RWPE2 (cell line): ENCODE data around the gene PXT1.

Source experiments
- ATAC-seq: fragments of 200-7000 bp; cut with Tn5 transposase; 3 replicates; pipeline ENCODE4 v1.9.1; 2021; ENCODE audit warnings: low read depth
- DNase-seq: peaks from one replicate; pipeline ENCODE4 v3.0.0-alpha.2; 2020; ENCODE audit warnings: low spot score
- H3K27ac ChIP-seq: fragments of 450-650 bp; 2 replicates; pipeline ENCODE4 v1.5.1; 2017; ENCODE audit warnings: mild to moderate bottlenecking; ENCODE audit not compliant: poor library complexity, severe bottlenecking
- H3K27me3 ChIP-seq: fragments of 250-450 bp; sonication (Bioruptor Pico); 2 replicates; pipeline ENCODE4 v1.5.1; 2021; ENCODE audit warnings: mild to moderate bottlenecking, moderate library complexity; ENCODE audit not compliant: insufficient read depth, poor library complexity, severe bottlenecking
- H3K36me3 ChIP-seq: fragments of 250-450 bp; sonication (Bioruptor Pico); 2 replicates; pipeline ENCODE4 v1.5.1; 2020; ENCODE audit warnings: low read depth, mild to moderate bottlenecking, moderate library complexity
- H3K4me1 ChIP-seq: fragments of 250-450 bp; sonication (Bioruptor Pico); 2 replicates; pipeline ENCODE4 v1.5.1; 2021; ENCODE audit warnings: mild to moderate bottlenecking, moderate library complexity; ENCODE audit not compliant: insufficient read depth, poor library complexity, severe bottlenecking
- H3K4me3 ChIP-seq: fragments of 250-450 bp; sonication (Bioruptor Pico); 2 replicates; pipeline ENCODE4 v1.5.1; 2021; ENCODE audit warnings: mild to moderate bottlenecking, moderate library complexity; ENCODE audit not compliant: severe bottlenecking
- H3K9me3 ChIP-seq: fragments of 250-450 bp; sonication (Bioruptor Pico); 2 replicates; pipeline ENCODE4 v1.5.1; 2021; ENCODE audit warnings: mild to moderate bottlenecking, moderate library complexity; ENCODE audit not compliant: severe bottlenecking
- TF ChIP-seq, protein P1 (sequence below): fragments of 450-650 bp; IDR thresholded peaks from one replicate; pipeline ENCODE4 v1.5.1; 2017; ENCODE audit warnings: mild to moderate bottlenecking, moderate library complexity; ENCODE audit not compliant: poor library complexity, severe bottlenecking

PXT1 gene

DNA sequence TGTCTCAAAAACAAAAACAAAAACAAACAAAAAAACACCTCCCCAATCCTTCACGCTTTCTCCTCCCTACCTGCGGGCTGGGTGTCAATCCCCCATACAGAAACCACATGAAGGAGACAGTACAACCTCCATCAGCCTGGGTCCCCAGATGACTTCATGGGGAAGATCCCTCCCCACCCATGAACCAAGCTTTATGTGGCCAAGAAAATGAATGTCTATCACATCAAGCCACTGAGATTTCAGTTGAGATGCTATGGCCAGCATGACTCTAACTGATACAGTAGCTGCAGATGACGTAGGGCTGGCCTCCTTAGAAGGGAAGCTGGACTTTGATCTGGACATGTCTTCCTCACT lies 84.8 kb downstream of the PXT1 start:
- TF ChIP-seq, protein P1, sequence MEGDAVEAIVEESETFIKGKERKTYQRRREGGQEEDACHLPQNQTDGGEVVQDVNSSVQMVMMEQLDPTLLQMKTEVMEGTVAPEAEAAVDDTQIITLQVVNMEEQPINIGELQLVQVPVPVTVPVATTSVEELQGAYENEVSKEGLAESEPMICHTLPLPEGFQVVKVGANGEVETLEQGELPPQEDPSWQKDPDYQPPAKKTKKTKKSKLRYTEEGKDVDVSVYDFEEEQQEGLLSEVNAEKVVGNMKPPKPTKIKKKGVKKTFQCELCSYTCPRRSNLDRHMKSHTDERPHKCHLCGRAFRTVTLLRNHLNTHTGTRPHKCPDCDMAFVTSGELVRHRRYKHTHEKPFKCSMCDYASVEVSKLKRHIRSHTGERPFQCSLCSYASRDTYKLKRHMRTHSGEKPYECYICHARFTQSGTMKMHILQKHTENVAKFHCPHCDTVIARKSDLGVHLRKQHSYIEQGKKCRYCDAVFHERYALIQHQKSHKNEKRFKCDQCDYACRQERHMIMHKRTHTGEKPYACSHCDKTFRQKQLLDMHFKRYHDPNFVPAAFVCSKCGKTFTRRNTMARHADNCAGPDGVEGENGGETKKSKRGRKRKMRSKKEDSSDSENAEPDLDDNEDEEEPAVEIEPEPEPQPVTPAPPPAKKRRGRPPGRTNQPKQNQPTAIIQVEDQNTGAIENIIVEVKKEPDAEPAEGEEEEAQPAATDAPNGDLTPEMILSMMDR, result no peak
- no peaks in the 10 kb centered on the region for H3K36me3 ChIP-seq
- H3K4me1 ChIP-seq, result no peaks in the 10 kb centered on the region
- H3K27me3 ChIP-seq, result no peaks in the 10 kb centered on the region
- H3K9me3 ChIP-seq, result no peaks in the 10 kb centered on the region
- no peak for DNase-seq
- no peak for ATAC-seq
- H3K4me3 ChIP-seq, result no peak overlapping the region
- H3K27ac ChIP-seq, result no peak overlapping the region

- no peaks in the 10 kb centered on the region for H3K4me1 ChIP-seq
- DNase-seq, result no peak
- no peaks in the 10 kb centered on the region for H3K9me3 ChIP-seq
- no peak for ATAC-seq
- no peaks in the 10 kb centered on the region for H3K27me3 ChIP-seq
- TF ChIP-seq, protein P1, result no peak
- no peak overlapping the region for H3K27ac ChIP-seq
- no peaks in the 10 kb centered on the region for H3K36me3 ChIP-seq
- H3K4me3 ChIP-seq, result no peak overlapping the region
Observed at GRCh38 chr6:36355819-36356218, 86.8 kb downstream of the PXT1 start.

DNA sequence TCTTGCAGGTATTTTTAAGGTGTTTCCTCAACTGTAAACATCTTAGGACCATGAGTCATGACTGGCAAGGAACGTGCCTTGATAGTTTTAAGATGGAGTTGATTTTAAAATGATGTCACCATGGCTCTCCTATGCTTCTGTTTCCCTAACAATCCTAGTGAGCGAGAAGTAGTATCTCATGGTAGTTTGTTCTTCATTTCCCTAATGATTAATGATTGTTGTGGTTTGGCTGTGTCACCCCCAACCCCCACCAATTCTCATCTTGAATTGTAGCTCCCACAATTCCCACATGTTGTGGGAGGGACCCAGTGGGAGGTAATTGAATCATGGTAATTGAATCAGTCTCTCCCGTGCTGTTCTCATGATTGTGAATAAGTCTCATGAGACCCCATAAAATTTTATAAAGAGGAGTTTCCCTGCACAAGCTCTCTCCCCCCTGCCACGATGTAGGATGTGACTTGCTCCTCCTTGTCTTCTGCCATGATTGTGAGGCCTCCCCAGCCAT lies 89.2 kb downstream of the PXT1 start:
- Histone ChIP-seq H3K27me3 (no peaks in the 10 kb centered on the region), H3K36me3 (no peaks in the 10 kb centered on the region), H3K4me3 (no peak overlapping the region), H3K9me3 (no peaks in the 10 kb centered on the region), H3K4me1 (no peaks in the 10 kb centered on the region), H3K27ac (no peak overlapping the region)
- DNase-seq, result no peak
- no peak for ATAC-seq
- TF ChIP-seq, protein P1, result no peak

DNA sequence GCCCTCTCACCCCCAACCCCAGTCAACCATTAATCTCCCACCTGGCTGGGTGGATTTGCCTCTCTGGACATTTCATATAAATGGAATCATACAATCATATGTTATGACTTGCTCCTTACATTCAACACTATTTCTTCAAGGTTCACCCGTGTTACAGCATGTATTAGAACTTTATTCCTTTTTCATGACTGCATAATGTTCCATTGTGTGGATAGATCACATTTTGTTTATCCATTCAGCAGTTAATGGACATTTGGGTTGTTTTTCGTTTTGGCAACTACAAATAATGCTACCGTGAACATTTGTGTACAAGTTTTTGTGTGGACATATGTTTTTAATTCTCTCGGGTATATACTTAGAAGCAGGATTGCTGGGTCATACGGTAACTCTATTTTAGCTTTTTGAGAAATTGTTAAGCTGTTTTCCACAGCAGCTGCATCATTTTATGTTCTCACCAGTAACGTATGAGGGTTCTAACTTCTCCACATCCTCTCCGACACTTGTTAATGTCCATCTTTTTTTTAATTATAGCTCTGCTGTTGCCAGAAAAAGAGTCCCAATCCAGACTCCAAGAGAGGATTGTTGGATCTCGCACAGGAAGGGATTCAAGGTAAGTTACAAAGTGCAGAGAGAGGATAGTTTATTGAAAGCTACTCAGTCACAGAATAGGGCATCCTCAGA lies 90.0 kb downstream of the PXT1 start:
- ATAC-seq, result no peak
- TF ChIP-seq, protein P1, result no peak
- DNase-seq, result no peak
- H3K27ac ChIP-seq, result no peak overlapping the region
- H3K4me3 ChIP-seq, result no peak overlapping the region
- no peaks in the 10 kb centered on the region for H3K27me3 ChIP-seq
- no peaks in the 10 kb centered on the region for H3K4me1 ChIP-seq
- H3K9me3 ChIP-seq, result no peaks in the 10 kb centered on the region
- H3K36me3 ChIP-seq, result no peaks in the 10 kb centered on the region
